SK-N-SH (cell line): ENCODE results near the gene INSM2. TPM values are rescaled to one million over a fixed set of nuclear protein-coding genes. Genes with fewer than 3 reads are reported as not detected.

Experiments
- CTCF ChIA-PET: fragments of 300-600, 350-600 bp; formaldehyde crosslinking; extraction: SDS; loops from one replicate; lab custom pipeline; 2021; lab: Yijun Ruan, JAX
- POLR2A ChIA-PET: fragments of 350-600 bp; sonication (Branson Sonifier 250); formaldehyde crosslinking; extraction: SDS; loops from one replicate; lab custom pipeline; 2020; ENCODE audit warnings: antibody characterized with exemption, inconsistent platforms; lab: Yijun Ruan, JAX
- DNase-seq: peaks from one replicate; pipeline ENCODE4 v3.0.0; 2012
- H2AFZ ChIP-seq: fragments of 200-600 bp; sonication (generic); 2 replicates; pipeline ENCODE4 v1.8.1; 2016; ENCODE audit warnings: antibody characterized with exemption, mild to moderate bottlenecking, low read depth
- H3F3A ChIP-seq: fragments of 200-600 bp; sonication (generic); replicated peaks from 2 replicates; pipeline ENCODE3; 2016; ENCODE audit warnings: antibody characterized with exemption, mild to moderate bottlenecking; ENCODE audit not compliant: insufficient read depth
- H3K27ac ChIP-seq, 2 experiments: fragments of 200-500 bp in 1 of 2; fragments of 200-600 bp in 1 of 2; sonication (Bioruptor generic) in 1 of 2; sonication (generic), shearing (Covaris generic) in 1 of 2; 2 replicates each; pipeline versions ENCODE4 v1.5.1 to v1.6.1; 2014 to 2016; ENCODE audit warnings: low read depth in 2 of 2, inconsistent platforms in 1 of 2, low read length in 1 of 2, mild to moderate bottlenecking in 1 of 2, mixed read lengths in 1 of 2
- H3K27me3 ChIP-seq: fragments of 200-600 bp; sonication (generic), shearing (Covaris generic); 2 replicates; pipeline ENCODE4 v1.6.1; 2016; ENCODE audit warnings: mixed run types; ENCODE audit not compliant: insufficient read depth
- H3K36me3 ChIP-seq, 2 experiments: fragments of 200-500 bp in 1 of 2; fragments of 200-600 bp in 1 of 2; sonication (Bioruptor generic) in 1 of 2; sonication (generic) in 1 of 2; replicated peaks in 1 of 2; 2 replicates each; pipeline versions ENCODE3 to v1.5.1; 2014 to 2016; ENCODE audit warnings: low read length in 1 of 2, mild to moderate bottlenecking in 1 of 2; ENCODE audit not compliant: insufficient read depth in 2 of 2, control insufficient read depth in 1 of 2
- H3K4me1 ChIP-seq, 2 experiments: fragments of 200-500 bp in 1 of 2; fragments of 200-600 bp in 1 of 2; sonication (Bioruptor generic) in 1 of 2; sonication (generic), shearing (Covaris generic) in 1 of 2; 2 replicates each; pipeline versions ENCODE4 v1.5.1 to v1.6.1; 2014 to 2016; ENCODE audit warnings: low read depth in 1 of 2, low read length in 1 of 2, mixed run types in 1 of 2; ENCODE audit not compliant: insufficient read depth in 2 of 2, control insufficient read depth in 1 of 2
- H3K4me2 ChIP-seq: fragments of 200-600 bp; sonication (generic), shearing (Covaris generic); 2 replicates; pipeline ENCODE4 v1.6.1; 2017; ENCODE audit warnings: mixed run types
- H3K4me3 ChIP-seq, 2 experiments: fragments of 200-500 bp in 1 of 2; fragments of 200-600 bp in 1 of 2; sonication (Bioruptor generic) in 1 of 2; sonication (generic), shearing (Covaris generic) in 1 of 2; 2 replicates each; pipeline versions ENCODE4 v1.5.1 to v1.8.1; 2014 to 2016; ENCODE audit warnings: low read depth in 2 of 2, inconsistent platforms in 1 of 2, low read length in 1 of 2, mild to moderate bottlenecking in 1 of 2, mixed read lengths in 1 of 2, moderate library complexity in 1 of 2
- H3K79me2 ChIP-seq: fragments of 200-600 bp; sonication (generic); 2 replicates; pipeline ENCODE4 v1.8.1; 2017; ENCODE audit warnings: mild to moderate bottlenecking; ENCODE audit not compliant: insufficient read depth
- H3K9ac ChIP-seq: fragments of 200-600 bp; sonication (generic); 2 replicates; pipeline ENCODE4 v1.6.1; 2017; ENCODE audit warnings: mixed run types
- H3K9me2 ChIP-seq: fragments of 200-600 bp; sonication (generic); 2 replicates; pipeline ENCODE4 v1.6.1; 2017; ENCODE audit warnings: mixed run types
- H3K9me3 ChIP-seq: fragments of 200-600 bp; sonication (generic); 2 replicates; pipeline ENCODE4 v1.6.1; 2017; ENCODE audit warnings: mixed run types, mild to moderate bottlenecking, moderate library complexity
- H4K20me1 ChIP-seq: fragments of 200-600 bp; sonication (generic); 2 replicates; pipeline ENCODE4 v1.6.1; 2017; ENCODE audit warnings: mild to moderate bottlenecking, mixed run types; ENCODE audit not compliant: insufficient read depth
- CHD2 ChIP-seq: fragments of 150-350 bp; IDR thresholded peaks from 2 replicates; pipeline ENCODE4 v1.6.1; 2018; ENCODE audit warnings: low read length; ENCODE audit not compliant: partially characterized antibody
- ELF1 ChIP-seq: IDR thresholded peaks from 2 replicates; pipeline ENCODE4 v1.4.0; 2012
- EZH2phosphoT487 ChIP-seq: fragments of 200-600 bp; sonication (generic); IDR thresholded peaks from 2 replicates; pipeline ENCODE4 v1.6.1; 2017; ENCODE audit warnings: low read depth, mixed run types, mild to moderate bottlenecking, antibody characterized with exemption, moderate library complexity, borderline replicate concordance
- FOXM1 ChIP-seq: IDR thresholded peaks from 2 replicates; pipeline ENCODE4 v1.4.0; 2012; ENCODE audit warnings: low read depth, mild to moderate bottlenecking
- IRF3 ChIP-seq: fragments of 150-350 bp; IDR thresholded peaks from 2 replicates; pipeline ENCODE4 v1.6.1; 2016; ENCODE audit warnings: mild to moderate bottlenecking, low read depth, low read length
- MAX ChIP-seq: IDR thresholded peaks from 2 replicates; pipeline ENCODE4 v1.4.0; 2012; ENCODE audit warnings: low read depth
- MEF2A ChIP-seq: IDR thresholded peaks from 2 replicates; pipeline ENCODE4 v1.4.0; 2012; ENCODE audit warnings: low read depth, borderline replicate concordance
- NFIC ChIP-seq: IDR thresholded peaks from 2 replicates; pipeline ENCODE4 v1.4.0; 2012; ENCODE audit warnings: borderline replicate concordance
- NRF1 ChIP-seq: IDR thresholded peaks from 2 replicates; pipeline ENCODE4 v1.6.1; 2012; ENCODE audit warnings: low read depth, mild to moderate bottlenecking, low read length
- POLR2AphosphoS5 ChIP-seq: IDR thresholded peaks from 2 replicates; pipeline ENCODE4 v1.6.1; 2012; ENCODE audit warnings: low read depth, low read length
- RAD21 ChIP-seq: IDR thresholded peaks from 2 replicates; pipeline ENCODE4 v1.6.1; 2012; ENCODE audit warnings: mild to moderate bottlenecking, low read length
- REST ChIP-seq: IDR thresholded peaks from 2 replicates; pipeline ENCODE4 v1.6.1; 2012; ENCODE audit warnings: mild to moderate bottlenecking, low read depth, low read length, moderate library complexity
- RXRA ChIP-seq: IDR thresholded peaks from 2 replicates; pipeline ENCODE4 v1.4.0; 2012; ENCODE audit warnings: low read depth, mild to moderate bottlenecking, borderline replicate concordance
- TCF12 ChIP-seq: IDR thresholded peaks from 2 replicates; pipeline ENCODE4 v1.4.0; 2012
- TEAD4 ChIP-seq: IDR thresholded peaks from 2 replicates; pipeline ENCODE4 v1.4.0; 2012; ENCODE audit warnings: mild to moderate bottlenecking, borderline replicate concordance; ENCODE audit not compliant: insufficient read depth
- USF1 ChIP-seq: IDR thresholded peaks from 2 replicates; pipeline ENCODE4 v1.4.0; 2012; ENCODE audit warnings: low read depth, borderline replicate concordance
- YY1 ChIP-seq: IDR thresholded peaks from 2 replicates; pipeline ENCODE4 v1.4.0; 2012; ENCODE audit warnings: low read depth, mild to moderate bottlenecking
- WGBS: methylation state at CpG from one replicate; pipeline ENCODE4 v1.1.6; 2017; ENCODE audit warnings: low lambda C conversion rate; 5-methylcytosine and 5-hydroxymethylcytosine counted together
- polyA plus RNA-seq, 3 experiments: library from polyadenylated mRNA; depleted of rRNA; stranded (reverse); fragments of >200 nt; gene quantifications; 2 replicates each; pipeline ENCODE4 v1.2.3, GENCODE V29; 2012

The INSM2 gene
- polyA plus RNA-seq, 1 of the 3 experiments (the other 2 are of a cell fraction) = 0.15 TPM

GRCh38 chr14:35515916-35516315 lies 18.0 kb upstream of the INSM2 start:
- H3K9ac ChIP-seq = no peak overlapping the region
- H3K79me2 ChIP-seq = no peaks in the 10 kb centered on the region
- CTCF ChIA-PET = no interaction called here
- no peaks in the 10 kb centered on the region; a peak in 2 of 4 replicates for H3K4me1 ChIP-seq
- H3K27ac ChIP-seq = no peak overlapping the region
- no peak for DNase-seq
- POLR2A ChIA-PET = no interaction called here
- no peak overlapping the region for H3K4me3 ChIP-seq
- no peaks in the 10 kb centered on the region for H3K36me3 ChIP-seq
- TF ChIP-seq NRF1 = no peak
- no peak for TF ChIP-seq RXRA
- no peak for TF ChIP-seq NFIC
- no peak for TF ChIP-seq YY1
- no peak for TF ChIP-seq ELF1
- no peak for TF ChIP-seq MEF2A
- TF ChIP-seq FOXM1 = no peak
- TF ChIP-seq TCF12 = no peak
- no peak for TF ChIP-seq EZH2phosphoT487
- no peak for TF ChIP-seq CHD2
- no peak for TF ChIP-seq MAX
- TF ChIP-seq IRF3 = no peak
- TF ChIP-seq RAD21 = no peak
- no peak for TF ChIP-seq REST
- no peak for TF ChIP-seq TEAD4
- no peak for TF ChIP-seq POLR2AphosphoS5
- TF ChIP-seq USF1 = no peak
- no peak overlapping the region for H3K4me2 ChIP-seq
- H3F3A ChIP-seq = no peaks in the 10 kb centered on the region
- no peaks in the 10 kb centered on the region for H4K20me1 ChIP-seq
- H3K9me2 ChIP-seq = no peaks in the 10 kb centered on the region
- WGBS = 38% methylated on average over 1 of the region's 1 CpG
- H3K27me3 ChIP-seq = no peaks in the 10 kb centered on the region
- no peak overlapping the region for H2AFZ ChIP-seq
- H3K9me3 ChIP-seq = no peaks in the 10 kb centered on the region
